Fibroblast of lung (primary cell): ENCODE data around the gene PIK3R4.

Experiments used
- CTCF ChIP-seq, 2 donors: IDR thresholded peaks in 1 of 2; conservative IDR thresholded peaks in 1 of 2; 1 replicate in 1 of 2; 2 replicates in 1 of 2; pipeline ENCODE4 v1.5.1; 2011 to 2012; ENCODE audit warnings: low read length in 2 of 2, control low read depth in 1 of 2, inconsistent platforms in 1 of 2, low read depth in 1 of 2, mild to moderate bottlenecking in 1 of 2
- EZH2 ChIP-seq: IDR thresholded peaks from 2 replicates; pipeline ENCODE4 v1.5.1; 2012; ENCODE audit warnings: low read length, control low read depth, mild to moderate bottlenecking; ENCODE audit errors: missing control alignments

DNA sequence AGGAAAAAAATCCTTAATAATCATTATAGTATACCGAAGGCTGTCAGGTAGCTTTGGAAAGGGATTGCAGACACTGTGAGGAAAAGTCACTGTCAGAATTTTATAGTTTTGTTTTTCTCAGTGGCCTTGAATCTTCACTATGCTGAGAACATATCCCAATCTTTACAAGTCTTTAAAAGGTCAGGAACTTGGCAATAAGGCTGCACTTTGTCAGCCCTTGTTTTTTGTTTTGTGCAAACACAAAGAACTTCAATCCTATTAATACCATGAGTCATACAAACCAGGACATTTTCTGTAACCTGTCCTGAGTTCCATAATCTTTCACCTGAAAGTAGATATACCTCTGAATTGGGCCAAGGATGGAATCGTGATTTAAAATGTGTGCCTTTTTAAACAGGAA lies 45.6 kb upstream of the PIK3R4 start:
- no peak for TF ChIP-seq CTCF (conservative IDR thresholded peaks at IDR 0.05 in 1 of 2, IDR thresholded peaks at IDR 0.05 in 1 of 2; ENCODE audit: low read depth in 1 of 2, low read length in 2 of 2)
- TF ChIP-seq EZH2 = no peak
